A549 (cell line): ENCODE measurements around the gene KRTCAP2. TPM values are rescaled to one million over a fixed set of nuclear protein-coding genes. Genes with fewer than 3 reads are reported as not detected.
A peak's percentile ranks its signal among the peaks of the same experiment; 100 is the strongest.

Experiments used
- ATAC-seq, 2 experiments: fragments of 200-7000 bp in 1 of 2; fragments of >200 bp in 1 of 2; cut with Nextera tagmentation in 1 of 2; cut with Tn5 transposase in 1 of 2; 3 replicates each; pipeline versions ENCODE4 v1.8.0 to v1.9.1; 2018 to 2020; ENCODE audit warnings: mild to moderate bottlenecking in 1 of 2, moderate library complexity in 1 of 2
- CTCF ChIA-PET: fragments of 300-600 bp; sonication (Branson Sonifier 250); formaldehyde crosslinking; extraction: SDS; loops from one replicate; lab custom pipeline; 2021; ENCODE audit warnings: antibody characterized with exemption, inconsistent platforms; lab: Yijun Ruan, JAX
- POLR2A ChIA-PET: fragments of 350-600 bp; formaldehyde crosslinking; extraction: SDS; loops from one replicate; lab custom pipeline; 2021; ENCODE audit warnings: antibody characterized with exemption, inconsistent platforms; lab: Yijun Ruan, JAX
- DNase-seq, 2 experiments: peaks; one replicate each; pipeline versions ENCODE4 v3.0.0 to v3.0.0-alpha.2; 2011 to 2016; ENCODE audit warnings: low read depth in 1 of 2, low spot score in 1 of 2
- FAIRE-seq: peaks from 2 replicates; lab custom pipeline; 2011; peaks lifted over from hg19 to GRCh38; lab: Jason Lieb, UNC
- H3K27ac ChIP-seq, 2 experiments: fragments of >200 bp; sonication (Bioruptor Twin); formaldehyde crosslinking; 3 replicates each; pipeline ENCODE4 v1.5.1; 2016 to 2017
- H3K4me1 ChIP-seq: fragments of >200 bp; sonication (Bioruptor Twin); formaldehyde crosslinking; 3 replicates; pipeline ENCODE4 v1.6.1; 2016
- H3K4me2 ChIP-seq: fragments of >200 bp; sonication (Bioruptor Twin); formaldehyde crosslinking; 3 replicates; pipeline ENCODE4 v1.6.1; 2016
- H3K4me3 ChIP-seq: fragments of >200 bp; sonication (Bioruptor Twin); formaldehyde crosslinking; 3 replicates; pipeline ENCODE4 v1.5.1; 2016
- H3K9me3 ChIP-seq: fragments of >200 bp; sonication (Bioruptor Twin); formaldehyde crosslinking; 3 replicates; pipeline ENCODE4 v1.6.1; 2016
- CBX8 ChIP-seq: fragments of 200-600 bp; sonication (generic); IDR thresholded peaks from 2 replicates; pipeline ENCODE4 v1.6.1; 2016
- CHD4 ChIP-seq: fragments of 200-600 bp; sonication (generic); IDR thresholded peaks from 2 replicates; pipeline ENCODE4 v1.6.1; 2016; ENCODE audit warnings: antibody characterized with exemption, mild to moderate bottlenecking, borderline replicate concordance
- CTCF ChIP-seq: fragments of >200 bp; sonication (Bioruptor Twin); formaldehyde crosslinking; IDR thresholded peaks from 3 replicates; pipeline ENCODE4 v1.5.1; 2016
- EHF ChIP-seq: fragments of 250-450 bp; sonication (Bioruptor Pico); IDR thresholded peaks from 2 replicates; pipeline ENCODE4 v1.5.0; 2020; ENCODE audit warnings: mild to moderate bottlenecking
- EHMT2 ChIP-seq: fragments of 200-600 bp; sonication (generic); IDR thresholded peaks from 2 replicates; pipeline ENCODE4 v1.6.1; 2016; ENCODE audit warnings: antibody characterized with exemption, low read depth, mild to moderate bottlenecking, moderate library complexity
- ESRRA ChIP-seq: fragments of 150-350 bp; IDR thresholded peaks from 2 replicates; pipeline ENCODE4 v1.6.1; 2014; ENCODE audit warnings: mild to moderate bottlenecking, low read length, borderline replicate concordance
- HES2 ChIP-seq: fragments of >200 bp; sonication (Bioruptor Twin); formaldehyde crosslinking; IDR thresholded peaks from 2 replicates; pipeline ENCODE4 v1.6.1; 2016
- HEYL ChIP-seq: fragments of 250-450 bp; sonication (Bioruptor Pico); IDR thresholded peaks from 2 replicates; pipeline ENCODE4 v1.8.0; 2021; ENCODE audit warnings: mild to moderate bottlenecking, moderate library complexity
- HMGXB4 ChIP-seq: fragments of 250-450 bp; sonication (Bioruptor Pico); IDR thresholded peaks from 2 replicates; pipeline ENCODE4 v1.5.0; 2021; ENCODE audit warnings: mild to moderate bottlenecking, moderate library complexity, borderline replicate concordance
- HOXA7 ChIP-seq: fragments of 250-450 bp; sonication (Bioruptor Pico); IDR thresholded peaks from 2 replicates; pipeline ENCODE4 v1.5.0; 2020; ENCODE audit warnings: mild to moderate bottlenecking, moderate library complexity
- HOXB5 ChIP-seq: fragments of 250-450 bp; sonication (Bioruptor Pico); IDR thresholded peaks from 2 replicates; pipeline ENCODE4 v1.5.0; 2020; ENCODE audit warnings: mild to moderate bottlenecking, moderate library complexity
- JUN ChIP-seq, 2 experiments: fragments of >200 bp; sonication (Bioruptor Twin); formaldehyde crosslinking; IDR thresholded peaks; 2 replicates in 1 of 2; 3 replicates in 1 of 2; pipeline ENCODE4 v1.6.1; 2016 to 2017
- KDM1A ChIP-seq: fragments of 200-600 bp; sonication (generic); IDR thresholded peaks from 2 replicates; pipeline ENCODE4 v1.6.1; 2016; ENCODE audit warnings: low read depth, mild to moderate bottlenecking
- MAFK ChIP-seq: fragments of 450-650 bp; IDR thresholded peaks from 2 replicates; pipeline ENCODE4 v1.6.1; 2014; ENCODE audit not compliant: partially characterized antibody
- MAX ChIP-seq: IDR thresholded peaks from 2 replicates; pipeline ENCODE4 v1.6.1; 2012
- NR3C1 ChIP-seq: fragments of >200 bp; sonication (Bioruptor Twin); formaldehyde crosslinking; IDR thresholded peaks from 3 replicates; pipeline ENCODE4 v1.6.1; 2017
- PHF8 ChIP-seq: fragments of 200-600 bp; sonication (generic); IDR thresholded peaks from 2 replicates; pipeline ENCODE4 v1.6.1; 2016; ENCODE audit warnings: low read depth, mild to moderate bottlenecking, antibody characterized with exemption, moderate library complexity, borderline replicate concordance
- POLR2A ChIP-seq: IDR thresholded peaks from 2 replicates; pipeline ENCODE4 v1.6.1; 2012; ENCODE audit warnings: mild to moderate bottlenecking, low read length
- RAD21 ChIP-seq, 2 experiments: fragments of >200 bp in 1 of 2; sonication (Bioruptor Twin) in 1 of 2; formaldehyde crosslinking in 1 of 2; IDR thresholded peaks in 1 of 2; conservative IDR thresholded peaks in 1 of 2; 2 replicates in 1 of 2; 3 replicates in 1 of 2; pipeline ENCODE4 v1.6.1; 2012 to 2018; ENCODE audit warnings: inconsistent platforms in 1 of 2
- RFX5 ChIP-seq: fragments of 450-650 bp; IDR thresholded peaks from 2 replicates; pipeline ENCODE4 v1.7.1; 2014; ENCODE audit warnings: antibody characterized with exemption, mild to moderate bottlenecking, moderate library complexity
- SMC3 ChIP-seq: fragments of >200 bp; sonication (Bioruptor Twin); formaldehyde crosslinking; IDR thresholded peaks from 3 replicates; pipeline ENCODE4 v1.6.1; 2018; ENCODE audit warnings: inconsistent platforms
- SREBF2 ChIP-seq: fragments of 450-650 bp; IDR thresholded peaks from 2 replicates; pipeline ENCODE4 v1.6.1; 2014; ENCODE audit warnings: mild to moderate bottlenecking, moderate library complexity
- TFCP2L1 ChIP-seq: fragments of 250-450 bp; sonication (Bioruptor Pico); IDR thresholded peaks from 2 replicates; pipeline ENCODE4 v1.5.0; 2021; ENCODE audit warnings: mild to moderate bottlenecking
- USF2 ChIP-seq: fragments of 450-650 bp; IDR thresholded peaks from 2 replicates; pipeline ENCODE4 v1.6.1; 2014; ENCODE audit warnings: antibody characterized with exemption
- ZC3H11A ChIP-seq: fragments of 450-650 bp; IDR thresholded peaks from 2 replicates; pipeline ENCODE4 v1.6.1; 2014; ENCODE audit warnings: antibody characterized with exemption, mild to moderate bottlenecking
- ZNF302 ChIP-seq: fragments of 250-450 bp; sonication (Bioruptor Pico); IDR thresholded peaks from 2 replicates; pipeline ENCODE4 v1.9.0; 2021; ENCODE audit warnings: inconsistent platforms, mild to moderate bottlenecking, moderate library complexity
- ZSCAN20 ChIP-seq: fragments of 250-450 bp; sonication (Bioruptor Pico); IDR thresholded peaks from 2 replicates; pipeline ENCODE4 v1.8.0; 2022; ENCODE audit warnings: mild to moderate bottlenecking, moderate library complexity
- WGBS: methylation state at CpG from one replicate; pipeline ENCODE4 v1.1.6; 2017; ENCODE audit errors: missing lambda C conversion rate; 5-methylcytosine and 5-hydroxymethylcytosine counted together
- polyA plus RNA-seq, 4 experiments: library from polyadenylated mRNA; depleted of rRNA in 3 of 4; stranded (reverse); fragments of >200 nt; fragmentation: RNase III in 1 of 4; extraction: RNeasy Plus Mini Kit Qiagen cat#74134 plus additional on column Dnase treatment in 1 of 4; gene quantifications; 2 replicates in 3 of 4; 3 replicates in 1 of 4; pipeline ENCODE4 v1.2.3, GENCODE V29; 2011 to 2017

The KRTCAP2 gene
- polyA plus RNA-seq, 2 of the 4 experiments (the other 2 are of a cell fraction) = 154 to 217 TPM

- TF ChIP-seq ESRRA = no peak
- TF ChIP-seq KDM1A = no peak
- TF ChIP-seq HOXA7 = no peak
- no peak for TF ChIP-seq PHF8
- TF ChIP-seq SREBF2 = no peak
- TF ChIP-seq HOXB5 (CRISPR knock-in tag) = no peak
- no peak for TF ChIP-seq MAFK
- no peak for TF ChIP-seq ZSCAN20
- TF ChIP-seq EHF (CRISPR knock-in tag) = no peak
- peak; percentile 94 for TF ChIP-seq CTCF
- TF ChIP-seq ZNF302 = no peak
- TF ChIP-seq SMC3 = peak; percentile 64
- TF ChIP-seq TFCP2L1 (CRISPR knock-in tag) = no peak
- TF ChIP-seq RFX5 = no peak
- TF ChIP-seq RAD21 (conservative IDR thresholded peaks at IDR 0.05 in 1 of 2, IDR thresholded peaks at IDR 0.05 in 1 of 2) = peak; percentile 93 to 98
- TF ChIP-seq EHMT2 = no peak
- peak; percentile 43; the same call in 1 of the 2 replicates for TF ChIP-seq MAX
- TF ChIP-seq CBX8 = no peak
Measured at GRCh38 chr1:155167166-155168104, 5.7 kb downstream of the KRTCAP2 start (continued).

- Histone ChIP-seq H3K4me3 (no peak overlapping the region), H3K9me3 (no peaks in the 10 kb centered on the region), H3K4me2 (no peak overlapping the region; the same call in 2 of the 3 replicates), H3K4me1 (peaks cover 4% of the 10 kb centered on the region; the same call in 1 of the 3 replicates), H3K27ac (no peak overlapping the region)
- DNase-seq = no peak
- ATAC-seq = no peak; a peak in 1 of 6 replicates
- ChIA-PET CTCF (interaction anchor here (1.0 to 15.2 kb wide), 18 partner anchors 11 to 150 kb away, joined by 3 to 384 read pairs (median 22); partner anchors contain the start of genes EFNA1, EFNA3 and SLC50A1), POLR2A (interaction anchor here (1.5 kb wide), 2 partner anchors 75 to 82 kb away, joined by 5 to 6 read pairs; no protein-coding TSS in a partner anchor)
- FAIRE-seq = no peak
- TF ChIP-seq EHF (CRISPR knock-in tag) (no peak), ZC3H11A (no peak), HEYL (no peak), USF2 (no peak), CHD4 (no peak), POLR2A (no peak), NR3C1 (no peak), HMGXB4 (no peak), JUN (IDR thresholded peaks at IDR 0.05) (no peak), HES2 (no peak)
- WGBS = 85% methylated on average over 19 of the region's 27 CpGs
Measured at GRCh38 chr1:155166471-155167165, 6.5 kb downstream of the KRTCAP2 start.
